H1 (cell line): Measurements from ENCODE around the gene MOCS1. TPM values are rescaled to one million over a fixed set of nuclear protein-coding genes. Genes with fewer than 3 reads are reported as not detected.

Experiments
- CTCF ChIA-PET: fragments of 300-600 bp; sonication (Branson Sonifier 250); formaldehyde crosslinking; loops from one replicate; lab custom pipeline; 2021; ENCODE audit not compliant: partially characterized antibody; lab: Charles Lee
- POLR2A ChIA-PET: fragments of 300-600 bp; sonication (Branson Sonifier 250); formaldehyde crosslinking; loops from one replicate; lab custom pipeline; 2021; ENCODE audit warnings: inconsistent platforms; ENCODE audit not compliant: partially characterized antibody; lab: Charles Lee
- DNase-seq, 2 experiments: peaks; one replicate each; pipeline versions ENCODE4 v3.0.0 to v3.0.0-alpha.2; 2010 to 2022; ENCODE audit warnings: low spot score in 2 of 2, low read depth in 1 of 2, mixed read lengths in 1 of 2
- FAIRE-seq: peaks from 2 replicates; lab custom pipeline; 2011; peaks lifted over from hg19 to GRCh38; lab: Jason Lieb, UNC
- H2AFZ ChIP-seq: 2 replicates; pipeline ENCODE4 v1.8.1; 2012; ENCODE audit warnings: low read length, inconsistent platforms
- H2AK5ac ChIP-seq: 2 replicates; pipeline ENCODE4 v1.6.1; 2013; ENCODE audit warnings: low read depth, low read length
- H2BK120ac ChIP-seq: replicated peaks from 2 replicates; pipeline ENCODE3; 2013; ENCODE audit warnings: low read depth, low read length, inconsistent platforms
- H2BK12ac ChIP-seq: 2 replicates; pipeline ENCODE4 v1.6.1; 2013; ENCODE audit warnings: low read depth, low read length
- H2BK15ac ChIP-seq: 2 replicates; pipeline ENCODE4 v1.6.1; 2013; ENCODE audit warnings: low read length
- H2BK20ac ChIP-seq: 2 replicates; pipeline ENCODE4 v1.6.1; 2013; ENCODE audit warnings: low read length
- H2BK5ac ChIP-seq: 2 replicates; pipeline ENCODE4 v1.6.1; 2013; ENCODE audit warnings: low read depth, low read length
- H3K14ac ChIP-seq: 2 replicates; pipeline ENCODE4 v1.6.1; 2013; ENCODE audit warnings: inconsistent platforms; ENCODE audit not compliant: insufficient read length
- H3K18ac ChIP-seq: 2 replicates; pipeline ENCODE4 v1.6.1; 2013; ENCODE audit warnings: low read length; ENCODE audit errors: extremely low read depth
- H3K23ac ChIP-seq: 2 replicates; pipeline ENCODE4 v1.6.1; 2013; ENCODE audit warnings: inconsistent platforms; ENCODE audit not compliant: insufficient read length
- H3K23me2 ChIP-seq: 2 replicates; pipeline ENCODE4 v1.6.1; 2013; ENCODE audit warnings: low read depth, low read length
- H3K27ac ChIP-seq: 2 replicates; pipeline ENCODE4 v1.6.1; 2011; ENCODE audit warnings: low read depth, low read length, inconsistent platforms
- H3K27me3 ChIP-seq, 4 experiments: replicated peaks in 1 of 4; 1 replicate in 1 of 4; 2 replicates in 3 of 4; pipeline versions ENCODE4 v1.6.1 to v1.8.1; 2011 to 2013; ENCODE audit warnings: low read length in 3 of 4, mild to moderate bottlenecking in 3 of 4, inconsistent platforms in 2 of 4, mixed read lengths in 2 of 4, moderate library complexity in 1 of 4; ENCODE audit not compliant: control insufficient read depth in 3 of 4, insufficient read depth in 3 of 4; ENCODE audit errors: extremely low read depth in 1 of 4
- H3K36me3 ChIP-seq, 4 experiments: 2 replicates each; pipeline versions ENCODE4 v1.6.1 to v1.8.1; 2011 to 2013; ENCODE audit warnings: mild to moderate bottlenecking in 4 of 4, low read length in 3 of 4, moderate library complexity in 2 of 4, control low read depth in 1 of 4, inconsistent platforms in 1 of 4; ENCODE audit not compliant: insufficient read depth in 4 of 4, control insufficient read depth in 2 of 4
- H3K4ac ChIP-seq: replicated peaks from 2 replicates; pipeline ENCODE3; 2013; ENCODE audit warnings: low read length, low read depth, mixed read lengths, inconsistent platforms; ENCODE audit not compliant: insufficient read length
- H3K4me1 ChIP-seq, 4 experiments: replicated peaks in 1 of 4; 1 replicate in 1 of 4; 2 replicates in 3 of 4; pipeline versions ENCODE4 v1.6.1 to v1.8.1; 2011 to 2013; ENCODE audit warnings: low read length in 3 of 4, inconsistent platforms in 2 of 4, mixed read lengths in 1 of 4; ENCODE audit not compliant: insufficient read depth in 4 of 4, control insufficient read depth in 3 of 4
- H3K4me2 ChIP-seq, 2 experiments: 2 replicates each; pipeline versions ENCODE4 v1.6.1 to v1.8.1; 2011 to 2013; ENCODE audit warnings: low read depth in 2 of 2, low read length in 2 of 2, control low read depth in 1 of 2, inconsistent platforms in 1 of 2, mild to moderate bottlenecking in 1 of 2; ENCODE audit not compliant: insufficient read depth in 1 of 2
- H3K4me3 ChIP-seq, 4 experiments: fragments of 200-600, 300-600 bp in 1 of 4; sonication (generic), shearing (Covaris generic), sonication (Bioruptor Twin) in 1 of 4; 2 replicates each; pipeline versions ENCODE4 v1.5.1 to v1.8.1; 2011 to 2016; ENCODE audit warnings: low read length in 4 of 4, low read depth in 3 of 4, control low read depth in 2 of 4, inconsistent platforms in 2 of 4, mild to moderate bottlenecking in 2 of 4, mixed read lengths in 1 of 4, moderate library complexity in 1 of 4; ENCODE audit not compliant: insufficient read depth in 2 of 4; ENCODE audit errors: extremely low read depth in 1 of 4
- H3K56ac ChIP-seq: replicated peaks from 2 replicates; pipeline ENCODE3; 2013; ENCODE audit warnings: low read depth, mild to moderate bottlenecking, mixed read lengths, low read length, inconsistent platforms; ENCODE audit not compliant: insufficient read length
- H3K79me1 ChIP-seq: 2 replicates; pipeline ENCODE4 v1.6.1; 2013; ENCODE audit warnings: low read depth, low read length, control low read depth
- H3K79me2 ChIP-seq, 2 experiments: 2 replicates each; pipeline versions ENCODE4 v1.6.1 to v1.8.1; 2012 to 2013; ENCODE audit warnings: low read length in 2 of 2, mild to moderate bottlenecking in 2 of 2, inconsistent platforms in 1 of 2; ENCODE audit not compliant: insufficient read depth in 2 of 2, control insufficient read depth in 1 of 2
- H3K9ac ChIP-seq, 4 experiments: replicated peaks in 1 of 4; 1 replicate in 1 of 4; 2 replicates in 3 of 4; pipeline versions ENCODE4 v1.6.1 to v1.8.1; 2011 to 2013; ENCODE audit warnings: low read depth in 3 of 4, low read length in 3 of 4, control low read depth in 2 of 4, mild to moderate bottlenecking in 2 of 4, moderate library complexity in 2 of 4, inconsistent platforms in 1 of 4; ENCODE audit errors: extremely low read depth in 1 of 4
- H3K9me3 ChIP-seq, 2 experiments: 2 replicates each; pipeline versions ENCODE4 v1.6.1 to v1.8.1; 2012 to 2013; ENCODE audit warnings: mild to moderate bottlenecking in 2 of 2, moderate library complexity in 2 of 2, control low read depth in 1 of 2, inconsistent platforms in 1 of 2, low read depth in 1 of 2, low read length in 1 of 2, mixed read lengths in 1 of 2; ENCODE audit not compliant: insufficient read depth in 2 of 2
- H4K20me1 ChIP-seq, 2 experiments: replicated peaks in 1 of 2; 2 replicates each; pipeline versions ENCODE3 to v1.8.1; 2011 to 2013; ENCODE audit warnings: inconsistent platforms in 2 of 2, low read length in 2 of 2, mild to moderate bottlenecking in 1 of 2; ENCODE audit not compliant: insufficient read depth in 2 of 2, control insufficient read depth in 1 of 2
- H4K5ac ChIP-seq: 2 replicates; pipeline ENCODE4 v1.6.1; 2013; ENCODE audit warnings: low read length, low read depth, mixed read lengths, inconsistent platforms; ENCODE audit not compliant: insufficient read length
- H4K8ac ChIP-seq: 2 replicates; pipeline ENCODE4 v1.8.0; 2013; ENCODE audit warnings: mild to moderate bottlenecking, moderate library complexity, low read length, inconsistent platforms; ENCODE audit not compliant: insufficient read depth; ENCODE audit errors: extremely low read depth
- H4K91ac ChIP-seq: replicated peaks from 2 replicates; pipeline ENCODE3; 2013; ENCODE audit warnings: low read length, mixed read lengths, inconsistent platforms; ENCODE audit not compliant: insufficient read length
- BACH1 ChIP-seq: IDR thresholded peaks from 2 replicates; pipeline ENCODE4 v1.6.1; 2012; ENCODE audit warnings: low read length, improper control_type of control experiment
- CREB1 ChIP-seq: IDR thresholded peaks from 2 replicates; pipeline ENCODE4 v1.6.1; 2012; ENCODE audit warnings: inconsistent platforms
- EZH2 ChIP-seq: fragments of 200-600 bp; sonication (generic); IDR thresholded peaks from 2 replicates; pipeline ENCODE4 v1.7.1; 2012; ENCODE audit warnings: low read depth, mild to moderate bottlenecking, moderate library complexity, low read length, inconsistent platforms; ENCODE audit not compliant: severe bottlenecking
- HDAC6 ChIP-seq: IDR thresholded peaks from one replicate; pipeline ENCODE4 v1.7.1; 2012; ENCODE audit warnings: low read depth, mild to moderate bottlenecking, inconsistent platforms, low read length, moderate library complexity
- JUN ChIP-seq: IDR thresholded peaks from 2 replicates; pipeline ENCODE4 v1.6.1; 2011; ENCODE audit warnings: low read depth, mild to moderate bottlenecking, improper control_type of control experiment, low read length
- JUND ChIP-seq: IDR thresholded peaks from 2 replicates; pipeline ENCODE4 v1.6.1; 2011; ENCODE audit warnings: mild to moderate bottlenecking, improper control_type of control experiment, low read length
- RAD21 ChIP-seq, 2 experiments: IDR thresholded peaks in 1 of 2; conservative IDR thresholded peaks in 1 of 2; 2 replicates each; pipeline ENCODE4 v1.6.1; 2011; ENCODE audit warnings: low read depth in 2 of 2, low read length in 2 of 2, improper control_type of control experiment in 1 of 2, inconsistent platforms in 1 of 2, mild to moderate bottlenecking in 1 of 2, moderate library complexity in 1 of 2
- RFX5 ChIP-seq: IDR thresholded peaks from 2 replicates; pipeline ENCODE4 v1.6.1; 2011; ENCODE audit warnings: low read depth, low read length, improper control_type of control experiment, borderline replicate concordance
- SIX5 ChIP-seq: IDR thresholded peaks from 2 replicates; pipeline ENCODE4 v1.6.1; 2011; ENCODE audit warnings: mild to moderate bottlenecking, low read depth, low read length
- SP4 ChIP-seq: IDR thresholded peaks from 2 replicates; pipeline ENCODE4 v1.6.1; 2012; ENCODE audit warnings: low read length, inconsistent platforms
- SRF ChIP-seq: IDR thresholded peaks from 2 replicates; pipeline ENCODE4 v1.6.1; 2011; ENCODE audit warnings: mild to moderate bottlenecking, low read depth, low read length, moderate library complexity
- SUZ12 ChIP-seq: fragments of 200-600 bp; sonication (generic); IDR thresholded peaks from 2 replicates; pipeline ENCODE4 v1.6.1; 2012; ENCODE audit warnings: mild to moderate bottlenecking, inconsistent platforms, low read length, moderate library complexity, mixed read lengths
- YY1 ChIP-seq: IDR thresholded peaks from 2 replicates; pipeline ENCODE4 v1.6.1; 2011; ENCODE audit warnings: low read depth, mild to moderate bottlenecking, low read length
- ZNF274 ChIP-seq: IDR thresholded peaks from 2 replicates; pipeline ENCODE4 v1.7.0; 2012; ENCODE audit warnings: low read length, borderline replicate concordance; ENCODE audit errors: extremely low read depth
- WGBS, 2 experiments: shearing (Covaris generic) in 1 of 2; methylation state at CpG; one replicate each; pipeline versions ENCODE4 v1.1.6 to v1.1.7; 2013 to 2015; ENCODE audit warnings: low lambda C conversion rate in 2 of 2, mixed read lengths in 2 of 2, inconsistent platforms in 1 of 2, low coverage in 1 of 2, missing lambda C conversion rate in 1 of 2; ENCODE audit not compliant: insufficient replicate concordance in 2 of 2, insufficient coverage in 1 of 2, insufficient read length in 1 of 2; ENCODE audit errors: extremely low coverage in 1 of 2, missing lambda C conversion rate in 1 of 2; 5-methylcytosine and 5-hydroxymethylcytosine counted together
- polyA plus RNA-seq, 7 experiments: library from polyadenylated mRNA; depleted of rRNA in 3 of 7; stranded (reverse) in 5 of 7; unstranded in 2 of 7; fragments of >200 nt in 5 of 7; fragments of 200-250 nt in 2 of 7; gene quantifications; 1 replicate in 5 of 7; 2 replicates in 1 of 7; 4 replicates in 1 of 7; pipeline versions ENCODE4 v1.2.1 to v1.2.3, GENCODE V29; 2011 to 2013; ENCODE audit warnings: missing spikeins in 2 of 7, mixed read lengths in 2 of 7
- total RNA-seq: library from RNA; stranded (reverse); fragmentation: NEBNext Ultra II Directional; extraction: Animal tissue kit (Norgen Biotek cat#: 25700); gene quantifications from 2 replicates; pipeline ENCODE4 v1.2.1, GENCODE V29; 2021

Gene MOCS1
- total and polyA plus RNA-seq, 2 of the 8 experiments (the other 6 are each of a cell fraction or from before 2014, with no cell fraction given) = 13.4 to 19.7 TPM

- H2AFZ ChIP-seq = no peak overlapping the region
- CTCF ChIA-PET = interaction anchor here (0.6 to 2.1 kb wide), 5 partner anchors 12 to 839 kb away, joined by 3 to 7 read pairs (median 4); no protein-coding TSS in a partner anchor
These were observed 10.9 kb downstream of the MOCS1 start for GRCh38 chr6:39923394-39923793.

More at GRCh38 chr6:39923394-39923793, 10.9 kb downstream of the MOCS1 start:
- H2BK20ac ChIP-seq = no peak overlapping the region
- H4K20me1 ChIP-seq = no peaks in the 10 kb centered on the region
- H3K18ac ChIP-seq = no peak overlapping the region
- H2BK12ac ChIP-seq = no peak overlapping the region
- DNase-seq = no peak
- H2BK120ac ChIP-seq = no peak overlapping the region
- WGBS, 2 experiments = 89% methylated on average over 5 of the region's 5 CpGs; no CpG with 5 or more reads in 1 of the 2 experiments
- peaks cover 0 to 1% (median 0%) of the 10 kb centered on the region in 4 experiments; a peak in 1 of 7 replicates for H3K27me3 ChIP-seq
- peaks cover 2 to 19% (median 10%) of the 10 kb centered on the region in 4 experiments; a peak in 7 of 8 replicates for H3K36me3 ChIP-seq
- H3K4me1 ChIP-seq = no peaks in the 10 kb centered on the region
- H3K27ac ChIP-seq = no peak overlapping the region
- H2BK5ac ChIP-seq = no peak overlapping the region
- H3K79me1 ChIP-seq = peaks cover 2% of the 10 kb centered on the region; the same call in 1 of the 2 replicates
- no peak overlapping the region for H3K4ac ChIP-seq
- no peak overlapping the region for H3K4me2 ChIP-seq
- H2BK15ac ChIP-seq = no peak overlapping the region
- no peak overlapping the region for H3K14ac ChIP-seq
- no peak overlapping the region for H3K4me3 ChIP-seq
- no peaks in the 10 kb centered on the region; a peak in 1 of 4 replicates for H3K79me2 ChIP-seq
- H3K56ac ChIP-seq = no peak overlapping the region
- no peak overlapping the region for H2AK5ac ChIP-seq
- FAIRE-seq = no peak
- H3K23me2 ChIP-seq = no peaks in the 10 kb centered on the region
- H4K8ac ChIP-seq = no peak overlapping the region
- H4K91ac ChIP-seq = no peak overlapping the region
- H4K5ac ChIP-seq = no peak overlapping the region
- H3K9me3 ChIP-seq = peaks cover 0 to 7% of the 10 kb centered on the region in 2 experiments; a peak in 2 of 4 replicates
- TF ChIP-seq EZH2 = no peak
- no peak for TF ChIP-seq JUND
- TF ChIP-seq SUZ12 = no peak
- TF ChIP-seq HDAC6 = no peak
- TF ChIP-seq SP4 = no peak
- no peak for TF ChIP-seq ZNF274
- no peak for TF ChIP-seq BACH1
- no peak for TF ChIP-seq SIX5
- no peak for TF ChIP-seq RFX5
- TF ChIP-seq SRF = no peak
- TF ChIP-seq RAD21 (IDR thresholded peaks at IDR 0.05 in 1 of 2, conservative IDR thresholded peaks at IDR 0.05 in 1 of 2; ENCODE audit: low read depth in 2 of 2, low read length in 2 of 2) = no peak
- no peak for TF ChIP-seq CREB1
- TF ChIP-seq JUN = no peak
- TF ChIP-seq YY1 = no peak
- H3K23ac ChIP-seq = no peak overlapping the region
- POLR2A ChIA-PET = interaction anchor here (1.3 to 1.4 kb wide), 2 partner anchors 11 to 14 kb away, joined by 4 read pairs; partner anchors contain the start of gene MOCS1
- H3K9ac ChIP-seq = no peak overlapping the region
